Lower leg skin (tissue), 3 donors: ENCODE measurements around the gene UCHL1.

Experiments
- CTCF ChIP-seq, 3 donors: fragments of 450-650 bp; IDR thresholded peaks; one replicate each; pipeline ENCODE4 v1.5.1; 2016; ENCODE audit warnings: antibody characterized with exemption in 3 of 3, mild to moderate bottlenecking in 3 of 3, moderate library complexity in 2 of 3
- POLR2A ChIP-seq, 2 donors: fragments of 450-650 bp; IDR thresholded peaks; one replicate each; pipeline ENCODE4 v1.6.1; 2016 to 2017; ENCODE audit warnings: antibody characterized with exemption in 2 of 2, mild to moderate bottlenecking in 1 of 2, moderate library complexity in 1 of 2

- TF ChIP-seq CTCF (IDR thresholded peaks at IDR 0.05) (no peak), POLR2A (IDR thresholded peaks at IDR 0.05) (no peak)
These were observed 50.9 kb downstream of the UCHL1 start for GRCh38 chr4:41307638-41308037.
